Measurements from ENCODE around the gene KCNAB1.
"Not testable (repeated sequence)": the region's sequence is repeated elsewhere in the genome, so short reads cannot be mapped to it uniquely, and the experiment has no call there.

The KCNAB1 gene

GRCh38 chr3:156227704-156228103 lies 107.3 kb downstream of the KCNAB1 start:
- H3K4me1 ChIP-seq (ENCODE audit: control insufficient read depth in 1 of 2, insufficient read depth in 1 of 2, low read depth in 1 of 2, low read length in 1 of 2): no peaks in the 10 kb centered on the region
- H3K4me3 ChIP-seq (ENCODE audit: low read depth in 1 of 2, low read length in 1 of 2): no peak overlapping the region
- H3K27me3 ChIP-seq: no peaks in the 10 kb centered on the region
- H3K36me3 ChIP-seq: no peaks in the 10 kb centered on the region
- no peaks in the 10 kb centered on the region for H3K9me3 ChIP-seq
- H3K27ac ChIP-seq: no peak overlapping the region
- TF ChIP-seq CTCF (IDR thresholded peaks at IDR 0.05): no peak

DNA sequence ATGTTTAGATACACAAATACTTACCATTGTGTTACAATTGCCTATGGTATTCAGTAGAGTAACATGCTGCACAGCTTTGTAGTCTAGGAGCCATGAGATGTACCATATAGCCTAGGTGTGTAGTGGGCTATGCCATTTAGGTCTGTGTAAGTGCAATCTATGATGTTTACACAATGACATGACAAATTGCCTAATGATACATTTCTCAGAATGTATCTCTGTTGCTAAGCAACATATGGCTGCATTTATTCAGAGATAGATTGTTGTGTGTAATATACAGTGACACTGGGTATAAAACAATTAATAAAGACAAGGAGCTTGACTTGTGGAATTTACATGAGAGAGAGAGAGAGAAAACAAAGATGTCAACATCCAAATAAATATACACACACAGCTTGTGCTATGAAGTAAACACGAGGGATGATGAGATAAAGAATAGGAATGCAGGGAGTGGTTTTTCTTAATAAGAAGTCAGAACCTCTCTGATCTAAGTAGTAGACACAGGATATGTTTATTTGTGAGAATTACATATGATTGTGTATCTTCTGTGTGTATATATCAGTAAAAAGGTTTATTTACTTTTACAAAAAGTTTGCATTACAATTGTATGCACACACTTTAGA lies 110.0 kb downstream of the KCNAB1 start:
- H3K4me3 ChIP-seq (ENCODE audit: low read depth in 1 of 2, low read length in 1 of 2): no peak overlapping the region
- no peaks in the 10 kb centered on the region for H3K27me3 ChIP-seq
- no peaks in the 10 kb centered on the region for H3K36me3 ChIP-seq
- H3K27ac ChIP-seq: no peak overlapping the region
- no peak for TF ChIP-seq CTCF (IDR thresholded peaks at IDR 0.05)
- H3K9me3 ChIP-seq: no peaks in the 10 kb centered on the region
- no peaks in the 10 kb centered on the region for H3K4me1 ChIP-seq (ENCODE audit: control insufficient read depth in 1 of 2, insufficient read depth in 1 of 2, low read depth in 1 of 2, low read length in 1 of 2)

DNA sequence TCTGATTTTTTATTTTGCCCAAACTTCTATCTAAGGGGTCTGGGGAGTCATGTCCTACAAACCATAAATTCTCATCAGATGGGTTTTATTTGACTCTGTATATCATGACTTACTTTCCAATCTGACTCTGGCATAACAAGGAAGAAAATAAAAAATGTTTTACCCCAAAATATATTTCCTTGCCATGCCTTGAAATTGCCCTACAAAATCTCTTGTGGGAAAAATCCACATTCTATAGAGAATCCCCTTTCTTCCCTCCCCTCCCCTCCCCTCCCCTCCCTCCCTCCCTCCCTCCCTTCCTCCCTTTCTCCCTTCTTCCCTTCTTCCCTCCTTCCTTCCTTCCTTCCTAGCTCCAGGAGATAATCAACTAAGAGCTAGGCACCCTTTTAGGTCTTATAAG lies 110.8 kb downstream of the KCNAB1 start:
- H3K36me3 ChIP-seq; H3K27me3 ChIP-seq; H3K4me3 ChIP-seq (ENCODE audit: low read depth in 1 of 2, low read length in 1 of 2); H3K27ac ChIP-seq; H3K9me3 ChIP-seq; H3K4me1 ChIP-seq (ENCODE audit: control insufficient read depth in 1 of 2, insufficient read depth in 1 of 2, low read depth in 1 of 2, low read length in 1 of 2): not testable (repeated sequence)

GRCh38 chr3:156233876-156234275 lies 113.5 kb downstream of the KCNAB1 start:
- Histone ChIP-seq H3K27ac (no peak overlapping the region), H3K27me3 (no peaks in the 10 kb centered on the region), H3K4me3 (ENCODE audit: low read depth in 1 of 2, low read length in 1 of 2) (no peak overlapping the region), H3K36me3 (no peaks in the 10 kb centered on the region), H3K9me3 (no peaks in the 10 kb centered on the region), H3K4me1 (ENCODE audit: control insufficient read depth in 1 of 2, insufficient read depth in 1 of 2, low read depth in 1 of 2, low read length in 1 of 2) (no peaks in the 10 kb centered on the region)
- TF ChIP-seq CTCF (IDR thresholded peaks at IDR 0.05): no peak

- TF ChIP-seq CTCF (IDR thresholded peaks at IDR 0.05): no peak
- no peaks in the 10 kb centered on the region for H3K27me3 ChIP-seq
- no peak overlapping the region for H3K4me3 ChIP-seq (ENCODE audit: low read depth in 1 of 2, low read length in 1 of 2)
- H3K9me3 ChIP-seq: no peaks in the 10 kb centered on the region
- H3K36me3 ChIP-seq: no peaks in the 10 kb centered on the region
- H3K4me1 ChIP-seq (ENCODE audit: control insufficient read depth in 1 of 2, insufficient read depth in 1 of 2, low read depth in 1 of 2, low read length in 1 of 2): no peaks in the 10 kb centered on the region
- no peak overlapping the region for H3K27ac ChIP-seq
Observed at GRCh38 chr3:156236556-156237260, 116.3 kb downstream of the KCNAB1 start.

- Histone ChIP-seq H3K27ac (no peak overlapping the region), H3K4me1 (ENCODE audit: control insufficient read depth in 1 of 2, insufficient read depth in 1 of 2, low read depth in 1 of 2, low read length in 1 of 2) (no peaks in the 10 kb centered on the region), H3K9me3 (no peaks in the 10 kb centered on the region), H3K4me3 (ENCODE audit: low read depth in 1 of 2, low read length in 1 of 2) (no peak overlapping the region), H3K36me3 (no peaks in the 10 kb centered on the region), H3K27me3 (no peaks in the 10 kb centered on the region)
- TF ChIP-seq CTCF (IDR thresholded peaks at IDR 0.05): no peak
Observed at GRCh38 chr3:156240642-156241041, 120.3 kb downstream of the KCNAB1 start.

Measured in neutrophil (primary cell).